LNCaP clone FGC (cell line): ENCODE results near the gene MTFR1L.

Experiments used
- DNase-seq: peaks from one replicate; pipeline ENCODE4 v3.0.0-alpha.2; 2011; ENCODE audit warnings: low read depth
- H3K4me3 ChIP-seq: 2 replicates; pipeline ENCODE4 v1.5.1; 2011; ENCODE audit warnings: mild to moderate bottlenecking, low read depth, low read length, control low read depth
- CTCF ChIP-seq: IDR thresholded peaks from 2 replicates; pipeline ENCODE4 v1.5.1; 2012; ENCODE audit warnings: mild to moderate bottlenecking; ENCODE audit not compliant: control insufficient read depth, insufficient read depth; ENCODE audit errors: extremely low read depth

The MTFR1L gene

GRCh38 chr1:25871086-25871703, 51.4 kb downstream of the MTFR1L start:
- DNase-seq: no peak
- no peak overlapping the region for H3K4me3 ChIP-seq
- TF ChIP-seq CTCF: no peak

GRCh38 chr1:25871704-25872494, 52.1 kb downstream of the MTFR1L start:
- TF ChIP-seq CTCF: no peak
- H3K4me3 ChIP-seq: no peak overlapping the region
- peak; percentile 90 for DNase-seq

GRCh38 chr1:25872713-25873112, 53.0 kb downstream of the MTFR1L start:
- DNase-seq: no peak
- no peak for TF ChIP-seq CTCF
- no peak overlapping the region for H3K4me3 ChIP-seq

DNA sequence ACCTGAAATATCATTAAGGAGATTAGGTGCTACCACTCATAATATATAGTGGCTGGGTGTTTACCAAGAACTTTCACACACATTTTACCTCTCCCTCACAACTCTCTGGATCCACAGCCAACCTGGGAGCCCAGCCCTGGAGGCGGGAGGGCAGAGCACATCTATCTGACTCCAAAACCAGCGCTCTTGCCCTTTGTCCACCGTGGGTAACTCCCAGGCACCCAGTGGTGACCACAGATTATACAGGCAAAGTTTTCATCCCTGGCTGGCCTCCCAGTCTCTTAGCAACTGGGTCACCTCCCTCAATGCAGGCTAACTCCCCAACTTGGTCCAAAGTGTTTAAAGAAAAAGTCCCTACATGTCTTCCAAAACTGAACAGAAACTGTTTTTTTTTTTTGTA, 53.4 kb downstream of the MTFR1L start:
- DNase-seq: no peak
- H3K4me3 ChIP-seq: no peak overlapping the region
- no peak for TF ChIP-seq CTCF

DNA sequence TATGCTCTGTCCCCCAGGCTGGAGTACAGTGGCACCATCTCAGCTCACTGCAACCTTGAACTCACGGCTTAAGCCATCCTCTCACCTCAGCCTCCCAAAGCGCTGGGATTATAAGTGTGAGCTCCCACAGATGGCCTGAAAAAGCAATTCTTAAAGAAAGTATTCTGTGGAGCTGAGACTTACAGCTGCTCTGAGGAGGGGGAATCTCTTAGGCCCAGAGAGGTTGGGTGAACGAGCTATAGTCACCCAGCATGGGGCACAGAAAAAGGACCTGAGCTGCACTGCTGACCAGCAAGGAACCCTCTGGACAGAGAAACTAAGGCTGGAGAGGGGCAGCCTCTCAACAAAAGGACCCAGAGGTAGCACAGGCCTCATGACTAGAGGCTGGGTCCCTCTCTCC, 54.5 kb downstream of the MTFR1L start:
- TF ChIP-seq CTCF: no peak
- H3K4me3 ChIP-seq: no peak overlapping the region
- no peak for DNase-seq

GRCh38 chr1:25874635-25875153, 54.9 kb downstream of the MTFR1L start:
- no peak for DNase-seq
- no peak for TF ChIP-seq CTCF
- no peak overlapping the region for H3K4me3 ChIP-seq
